Activated naive CD4-positive, alpha-beta T cell treated with anti-CD3 and anti-CD28 coated beads, Interleukin-2, amount 10 ng/mL, durations not matched to agents 7 days and 5 days (primary cell): ENCODE data around the gene ST3GAL4.

Source experiments
- CTCF ChIA-PET: fragments of 350-600 bp; sonication (Branson Sonifier 250); formaldehyde crosslinking; loops from one replicate; lab custom pipeline; 2021; ENCODE audit warnings: antibody characterized with exemption; lab: Charles Lee
- DNase-seq: peaks from one replicate; pipeline ENCODE4 v3.0.0-alpha.2; 2020
- H3K27ac Mint-ChIP-seq: one replicate; pipeline ENCODE4 v1.8.0; 2021; ENCODE audit warnings: mild to moderate bottlenecking, moderate library complexity, mixed read lengths
- H3K27me3 Mint-ChIP-seq: one replicate; pipeline ENCODE4 v1.8.0; 2021; ENCODE audit warnings: mild to moderate bottlenecking, mixed read lengths
- H3K36me3 Mint-ChIP-seq: one replicate; pipeline ENCODE4 v1.8.0; 2021; ENCODE audit warnings: mixed read lengths
- H3K4me1 Mint-ChIP-seq: one replicate; pipeline ENCODE4 v1.8.0; 2021; ENCODE audit warnings: mixed read lengths
- H3K4me3 Mint-ChIP-seq: one replicate; pipeline ENCODE4 v1.8.0; 2021; ENCODE audit warnings: mild to moderate bottlenecking, moderate library complexity, mixed read lengths
- H3K9me3 Mint-ChIP-seq: one replicate; pipeline ENCODE4 v1.8.0; 2021; ENCODE audit warnings: mixed read lengths

Gene ST3GAL4

GRCh38 chr11:126423743-126424142 lies 68.3 kb downstream of the ST3GAL4 start:
- H3K9me3 Mint-ChIP-seq, result no peaks in the 10 kb centered on the region
- DNase-seq, result no peak
- no peak overlapping the region for H3K27ac Mint-ChIP-seq
- H3K4me1 Mint-ChIP-seq, result peaks cover 9% of the 10 kb centered on the region
- no peak overlapping the region for H3K4me3 Mint-ChIP-seq
- no peaks in the 10 kb centered on the region for H3K36me3 Mint-ChIP-seq
- H3K27me3 Mint-ChIP-seq, result peaks cover 22% of the 10 kb centered on the region
- CTCF ChIA-PET, result no interaction called here

GRCh38 chr11:126424471-126425039 lies 69.1 kb downstream of the ST3GAL4 start:
- Mint-ChIP-seq H3K4me3 (no peak overlapping the region), H3K27ac (no peak overlapping the region), H3K36me3 (no peaks in the 10 kb centered on the region), H3K27me3 (peaks cover 23% of the 10 kb centered on the region), H3K4me1 (peaks cover 9% of the 10 kb centered on the region), H3K9me3 (no peaks in the 10 kb centered on the region)
- CTCF ChIA-PET, result no interaction called here
- DNase-seq, result no peak

GRCh38 chr11:126426106-126426505 lies 70.6 kb downstream of the ST3GAL4 start:
- Mint-ChIP-seq H3K27ac (no peak overlapping the region), H3K27me3 (peaks cover 14% of the 10 kb centered on the region), H3K4me3 (no peak overlapping the region), H3K36me3 (no peaks in the 10 kb centered on the region), H3K9me3 (no peaks in the 10 kb centered on the region), H3K4me1 (peaks cover under 1% of the 10 kb centered on the region)
- CTCF ChIA-PET, result no interaction called here
- DNase-seq, result no peak

GRCh38 chr11:126426820-126427749 lies 71.6 kb downstream of the ST3GAL4 start:
- no peaks in the 10 kb centered on the region for H3K4me1 Mint-ChIP-seq
- CTCF ChIA-PET, result interaction anchor here (0.7 kb wide), 1 partner anchor 23 kb away, joined by 3 read pairs; no protein-coding TSS in a partner anchor
- H3K36me3 Mint-ChIP-seq, result no peaks in the 10 kb centered on the region
- peaks cover 10% of the 10 kb centered on the region for H3K27me3 Mint-ChIP-seq
- no peak for DNase-seq
- no peak overlapping the region for H3K4me3 Mint-ChIP-seq
- no peaks in the 10 kb centered on the region for H3K9me3 Mint-ChIP-seq
- H3K27ac Mint-ChIP-seq, result no peak overlapping the region

GRCh38 chr11:126430581-126431335 lies 75.3 kb downstream of the ST3GAL4 start:
- H3K9me3 Mint-ChIP-seq, result no peaks in the 10 kb centered on the region
- H3K36me3 Mint-ChIP-seq, result no peaks in the 10 kb centered on the region
- H3K4me1 Mint-ChIP-seq, result no peaks in the 10 kb centered on the region
- H3K4me3 Mint-ChIP-seq, result no peak overlapping the region
- CTCF ChIA-PET, result interaction anchor here (1.2 to 1.3 kb wide), 2 partner anchors 10 to 12 kb away, joined by 4 to 5 read pairs; no protein-coding TSS in a partner anchor
- DNase-seq, result no peak
- H3K27me3 Mint-ChIP-seq, result peaks cover 4% of the 10 kb centered on the region
- H3K27ac Mint-ChIP-seq, result peak overlapping the region; percentile 37

GRCh38 chr11:126431401-126432064 lies 76.0 kb downstream of the ST3GAL4 start:
- no peak for DNase-seq
- H3K9me3 Mint-ChIP-seq, result no peaks in the 10 kb centered on the region
- no peaks in the 10 kb centered on the region for H3K4me1 Mint-ChIP-seq
- H3K36me3 Mint-ChIP-seq, result no peaks in the 10 kb centered on the region
- H3K27ac Mint-ChIP-seq, result no peak overlapping the region
- CTCF ChIA-PET, result interaction anchor here (1.2 to 1.5 kb wide), 3 partner anchors 9 to 49 kb away, joined by 4 to 5 read pairs (median 5); no protein-coding TSS in a partner anchor
- H3K27me3 Mint-ChIP-seq, result peaks cover 4% of the 10 kb centered on the region
- no peak overlapping the region for H3K4me3 Mint-ChIP-seq

GRCh38 chr11:126432065-126432461 lies 76.6 kb downstream of the ST3GAL4 start:
- CTCF ChIA-PET, result interaction anchor here (1.5 kb wide), 1 partner anchor 49 kb away, joined by 5 read pairs; no protein-coding TSS in a partner anchor
- Mint-ChIP-seq H3K4me1 (no peaks in the 10 kb centered on the region), H3K9me3 (no peaks in the 10 kb centered on the region), H3K36me3 (no peaks in the 10 kb centered on the region), H3K27ac (no peak overlapping the region), H3K4me3 (no peak overlapping the region), H3K27me3 (peaks cover 4% of the 10 kb centered on the region)
- no peak for DNase-seq

GRCh38 chr11:126432525-126432924 lies 77.0 kb downstream of the ST3GAL4 start:
- Mint-ChIP-seq H3K27me3 (peaks cover 4% of the 10 kb centered on the region), H3K4me1 (no peaks in the 10 kb centered on the region), H3K36me3 (no peaks in the 10 kb centered on the region), H3K4me3 (no peak overlapping the region), H3K27ac (no peak overlapping the region), H3K9me3 (no peaks in the 10 kb centered on the region)
- DNase-seq, result no peak
- CTCF ChIA-PET, result interaction anchor here (1.5 kb wide), 1 partner anchor 48 kb away, joined by 5 read pairs; no protein-coding TSS in a partner anchor

- CTCF ChIA-PET, result interaction anchor here (1.1 to 1.4 kb wide), 2 partner anchors 11 to 48 kb away, joined by 3 to 4 read pairs; no protein-coding TSS in a partner anchor
- no peaks in the 10 kb centered on the region for H3K4me1 Mint-ChIP-seq
- no peak overlapping the region for H3K27ac Mint-ChIP-seq
- H3K27me3 Mint-ChIP-seq, result peaks cover 4% of the 10 kb centered on the region
- DNase-seq, result no peak
- no peaks in the 10 kb centered on the region for H3K9me3 Mint-ChIP-seq
- H3K36me3 Mint-ChIP-seq, result no peaks in the 10 kb centered on the region
- no peak overlapping the region for H3K4me3 Mint-ChIP-seq
These were observed 77.9 kb downstream of the ST3GAL4 start for GRCh38 chr11:126433244-126433846.

- Mint-ChIP-seq H3K4me3 (no peak overlapping the region), H3K4me1 (no peaks in the 10 kb centered on the region), H3K9me3 (no peaks in the 10 kb centered on the region), H3K36me3 (no peaks in the 10 kb centered on the region), H3K27me3 (peaks cover 2% of the 10 kb centered on the region), H3K27ac (peak overlapping the region; percentile 39)
- DNase-seq, result no peak
- CTCF ChIA-PET, result interaction anchor here (1.1 to 1.4 kb wide), 2 partner anchors 10 to 47 kb away, joined by 3 to 4 read pairs; no protein-coding TSS in a partner anchor
These were observed 78.8 kb downstream of the ST3GAL4 start for GRCh38 chr11:126433989-126434949.

- Mint-ChIP-seq H3K36me3 (no peaks in the 10 kb centered on the region), H3K4me1 (no peaks in the 10 kb centered on the region), H3K9me3 (no peaks in the 10 kb centered on the region), H3K27me3 (peaks cover 1% of the 10 kb centered on the region), H3K4me3 (no peak overlapping the region), H3K27ac (peak overlapping the region; percentile 39)
- no peak for DNase-seq
- CTCF ChIA-PET, result interaction anchor here (1.4 kb wide), 1 partner anchor 46 kb away, joined by 4 read pairs; no protein-coding TSS in a partner anchor
These were observed 79.5 kb downstream of the ST3GAL4 start for GRCh38 chr11:126434950-126435335.

- Mint-ChIP-seq H3K4me1 (peaks cover 6% of the 10 kb centered on the region), H3K9me3 (no peaks in the 10 kb centered on the region)
- CTCF ChIA-PET, result interaction anchor here (0.8 to 1.2 kb wide), 3 partner anchors 43 to 126 kb away, joined by 3 to 6 read pairs (median 5); no protein-coding TSS in a partner anchor
These were observed 80.8 kb downstream of the ST3GAL4 start for GRCh38 chr11:126436209-126436755.

More at GRCh38 chr11:126436209-126436755, 80.8 kb downstream of the ST3GAL4 start:
- Mint-ChIP-seq H3K4me3 (no peak overlapping the region), H3K36me3 (no peaks in the 10 kb centered on the region), H3K27me3 (peaks cover 14% of the 10 kb centered on the region), H3K27ac (no peak overlapping the region)
- DNase-seq, result no peak
